Activated naive CD8-positive, alpha-beta T cell treated with anti-CD3 and anti-CD28 coated beads, Interleukin-2, amount 50 U/mL, for 24 hours (primary cell): ENCODE measurements around the gene CCNE1.
A peak's percentile ranks its signal among the peaks of the same experiment; 100 is the strongest.

Experiments used
- ATAC-seq: fragments of 150-1000 bp; cut with Tn5 transposase; one replicate; pipeline ENCODE4 v1.10.0; 2021
- DNase-seq: peaks from one replicate; pipeline ENCODE4 v3.0.0; 2021
- H3K27ac Mint-ChIP-seq: one replicate; pipeline ENCODE4 v1.8.0; 2021; ENCODE audit warnings: mild to moderate bottlenecking, mixed read lengths
- H3K27me3 Mint-ChIP-seq: one replicate; pipeline ENCODE4 v1.8.0; 2021; ENCODE audit warnings: mixed read lengths
- H3K36me3 Mint-ChIP-seq: one replicate; pipeline ENCODE4 v1.8.0; 2021; ENCODE audit warnings: low read depth, mixed read lengths
- H3K4me1 Mint-ChIP-seq: one replicate; pipeline ENCODE4 v1.8.0; 2021; ENCODE audit warnings: mixed read lengths
- H3K4me3 Mint-ChIP-seq: one replicate; pipeline ENCODE4 v1.8.0; 2021; ENCODE audit warnings: mild to moderate bottlenecking, moderate library complexity, mixed read lengths
- H3K9me3 Mint-ChIP-seq: one replicate; pipeline ENCODE4 v1.8.0; 2021; ENCODE audit warnings: mixed read lengths

The CCNE1 gene

DNA sequence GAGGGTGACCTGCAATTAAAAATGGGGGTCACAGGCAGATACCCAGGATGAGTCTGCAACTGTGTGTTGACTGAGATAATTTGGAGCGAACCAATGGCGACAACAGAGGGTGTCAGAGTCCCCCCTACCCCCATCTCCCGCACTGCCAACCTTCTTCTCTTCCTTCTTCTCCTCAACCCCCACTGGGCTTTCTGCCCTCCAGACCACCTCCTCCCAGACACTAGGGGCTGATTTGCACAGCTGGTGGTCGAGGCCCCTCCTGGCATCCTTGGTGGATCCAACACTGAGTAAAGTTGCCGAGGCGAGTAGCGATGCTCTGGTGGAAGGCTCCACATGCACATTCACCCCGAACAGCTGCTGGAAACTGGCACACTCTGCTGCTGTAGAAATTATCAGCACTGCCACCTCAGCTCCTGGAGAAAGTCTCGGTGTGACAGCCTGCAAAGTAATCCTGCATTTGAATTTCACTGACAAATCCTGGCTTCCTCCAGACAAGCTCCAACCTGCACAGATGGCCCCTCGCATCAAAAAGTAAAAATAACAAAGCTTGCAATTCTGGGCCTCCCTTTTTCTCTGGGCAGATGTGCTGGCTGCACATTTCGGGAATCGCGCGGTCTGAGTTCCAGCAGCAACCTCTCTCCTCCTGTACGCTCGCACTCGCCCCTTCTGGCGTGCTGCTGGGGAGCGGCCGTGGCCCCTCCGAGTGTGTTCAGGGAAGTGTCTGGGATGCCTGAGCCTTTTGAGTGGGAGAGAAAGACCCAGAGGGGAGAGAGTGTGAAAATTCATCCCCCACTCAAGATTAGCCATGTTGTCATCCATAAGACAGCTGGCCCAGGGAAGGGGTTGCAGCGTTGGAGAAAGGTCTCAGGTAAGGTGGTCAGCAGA, 28.5 kb downstream of the CCNE1 start:
- ATAC-seq = no peak
- Mint-ChIP-seq H3K36me3 (no peaks in the 10 kb centered on the region), H3K27me3 (no peaks in the 10 kb centered on the region), H3K4me3 (no peak overlapping the region), H3K9me3 (no peaks in the 10 kb centered on the region), H3K4me1 (peaks cover 35% of the 10 kb centered on the region), H3K27ac (no peak overlapping the region)
- no peak for DNase-seq

GRCh38 chr19:29841209-29841558, 29.4 kb downstream of the CCNE1 start:
- no peak for DNase-seq
- no peak overlapping the region for H3K27ac Mint-ChIP-seq
- H3K4me1 Mint-ChIP-seq = peaks cover 40% of the 10 kb centered on the region
- H3K36me3 Mint-ChIP-seq = no peaks in the 10 kb centered on the region
- no peak for ATAC-seq
- H3K27me3 Mint-ChIP-seq = no peaks in the 10 kb centered on the region
- H3K9me3 Mint-ChIP-seq = no peaks in the 10 kb centered on the region
- no peak overlapping the region for H3K4me3 Mint-ChIP-seq

- no peaks in the 10 kb centered on the region for H3K27me3 Mint-ChIP-seq
- H3K27ac Mint-ChIP-seq = no peak overlapping the region
- peaks cover 34% of the 10 kb centered on the region for H3K4me1 Mint-ChIP-seq
- H3K9me3 Mint-ChIP-seq = no peaks in the 10 kb centered on the region
- H3K36me3 Mint-ChIP-seq = no peaks in the 10 kb centered on the region
- ATAC-seq (no peak), DNase-seq (no peak)
- no peak overlapping the region for H3K4me3 Mint-ChIP-seq
These were observed 30.0 kb downstream of the CCNE1 start for GRCh38 chr19:29841559-29842367.

- H3K4me1 Mint-ChIP-seq = peaks cover 25% of the 10 kb centered on the region
- no peaks in the 10 kb centered on the region for H3K36me3 Mint-ChIP-seq
- no peak for ATAC-seq
- peaks cover 4% of the 10 kb centered on the region for H3K27me3 Mint-ChIP-seq
- no peaks in the 10 kb centered on the region for H3K9me3 Mint-ChIP-seq
- DNase-seq = no peak
- no peak overlapping the region for H3K27ac Mint-ChIP-seq
- H3K4me3 Mint-ChIP-seq = no peak overlapping the region
These were observed 30.8 kb downstream of the CCNE1 start for GRCh38 chr19:29842471-29843179.

DNA sequence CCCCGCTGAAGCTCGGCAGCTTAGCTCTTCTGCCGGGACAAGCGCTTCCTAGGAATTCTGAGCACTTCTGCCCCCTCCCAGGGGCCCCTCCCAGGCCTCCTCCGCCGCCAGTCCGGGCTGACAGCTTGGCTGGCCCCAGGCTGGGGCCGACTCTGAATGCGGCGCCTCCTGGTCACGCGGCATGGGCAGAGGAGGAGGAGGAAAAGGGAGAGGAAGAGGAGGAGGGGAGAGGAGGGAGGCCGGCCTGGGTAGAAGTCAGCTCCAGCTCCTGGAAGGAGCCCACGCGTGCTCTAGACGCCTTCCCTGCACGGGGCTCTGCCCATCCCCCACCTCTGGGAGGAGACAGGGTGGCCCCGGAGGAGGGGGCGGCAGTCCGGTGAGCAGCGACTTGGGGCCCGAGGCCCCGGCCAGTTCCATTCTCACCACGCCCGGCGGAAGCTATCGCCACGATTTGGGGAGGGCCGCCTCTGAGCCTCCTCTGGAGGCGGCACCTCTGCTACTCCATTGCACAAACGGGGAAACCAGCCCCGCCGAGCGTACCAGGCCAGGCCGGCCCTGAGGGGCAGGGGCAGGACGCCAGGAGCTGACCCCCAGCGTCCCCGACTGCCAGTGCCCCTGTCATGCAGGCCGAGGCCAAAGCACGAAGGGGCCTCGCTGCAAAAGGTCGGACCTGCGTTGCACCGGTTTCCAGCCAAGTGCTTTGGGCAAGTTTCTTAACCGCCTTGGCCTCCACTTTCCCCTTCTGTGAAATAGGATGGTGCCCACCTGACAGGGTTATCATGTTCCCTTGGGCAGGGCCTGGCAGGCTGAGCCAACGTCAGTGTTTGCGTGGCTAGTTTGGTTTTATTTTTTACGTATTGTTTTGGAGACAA, 31.6 kb downstream of the CCNE1 start:
- Mint-ChIP-seq H3K4me1 (peaks cover 19% of the 10 kb centered on the region), H3K27ac (no peak overlapping the region), H3K36me3 (no peaks in the 10 kb centered on the region), H3K27me3 (peaks cover 7% of the 10 kb centered on the region), H3K4me3 (peak overlapping the region; percentile 67), H3K9me3 (no peaks in the 10 kb centered on the region)
- DNase-seq (no peak), ATAC-seq (no peak)

DNA sequence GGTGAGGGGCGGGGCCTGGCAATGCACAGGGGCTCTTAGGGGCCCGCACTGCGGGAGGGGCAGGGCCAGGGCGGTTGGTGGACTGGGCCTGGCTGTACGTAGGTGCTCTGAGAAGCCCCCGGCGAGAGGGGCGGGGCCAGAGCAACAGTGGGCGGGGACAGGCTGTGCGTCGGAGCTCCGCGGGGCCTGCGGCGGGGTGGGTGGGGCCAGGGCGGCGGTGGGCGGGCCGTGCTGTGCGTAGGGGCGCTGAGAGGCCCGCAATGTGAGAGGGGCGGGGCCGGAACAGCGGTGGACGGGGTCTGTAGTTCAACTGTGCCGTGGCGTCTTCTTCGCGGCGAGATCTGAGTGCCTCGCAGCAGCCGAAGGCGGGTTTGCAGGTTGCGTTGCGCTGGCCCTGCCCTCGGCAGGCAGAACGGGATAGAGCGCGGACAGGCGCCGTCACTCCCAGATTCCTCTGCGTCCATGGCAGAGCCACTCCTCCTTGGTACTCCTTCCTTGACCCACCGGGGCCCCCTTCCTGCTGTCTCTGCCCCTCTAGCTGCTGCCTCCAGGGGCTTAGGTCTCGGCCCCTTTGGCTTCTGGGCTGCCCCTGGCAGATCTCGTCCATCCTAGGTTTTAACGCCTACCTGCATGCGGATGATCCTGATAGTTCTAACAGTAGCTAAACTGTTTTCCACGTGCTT, 33.2 kb downstream of the CCNE1 start:
- no peaks in the 10 kb centered on the region for H3K9me3 Mint-ChIP-seq

GRCh38 chr19:29845574-29846176, 33.9 kb downstream of the CCNE1 start:
- Mint-ChIP-seq H3K4me1 (peaks cover 14% of the 10 kb centered on the region), H3K27me3 (peaks cover 7% of the 10 kb centered on the region), H3K9me3 (no peaks in the 10 kb centered on the region), H3K36me3 (no peaks in the 10 kb centered on the region), H3K27ac (peak overlapping the region; percentile 90), H3K4me3 (peak overlapping the region; percentile 93)
- peak; percentile 50 for DNase-seq
- ATAC-seq = peak; percentile 25

More for the DNA sequence above, 33.2 kb downstream of the CCNE1 start:
- Mint-ChIP-seq H3K27me3 (peaks cover 7% of the 10 kb centered on the region), H3K4me3 (peak overlapping the region; percentile 93), H3K4me1 (peaks cover 14% of the 10 kb centered on the region), H3K36me3 (no peaks in the 10 kb centered on the region), H3K27ac (peak overlapping the region; percentile 90)
- DNase-seq = peak; percentile 97
- peak; percentile 78 for ATAC-seq

DNA sequence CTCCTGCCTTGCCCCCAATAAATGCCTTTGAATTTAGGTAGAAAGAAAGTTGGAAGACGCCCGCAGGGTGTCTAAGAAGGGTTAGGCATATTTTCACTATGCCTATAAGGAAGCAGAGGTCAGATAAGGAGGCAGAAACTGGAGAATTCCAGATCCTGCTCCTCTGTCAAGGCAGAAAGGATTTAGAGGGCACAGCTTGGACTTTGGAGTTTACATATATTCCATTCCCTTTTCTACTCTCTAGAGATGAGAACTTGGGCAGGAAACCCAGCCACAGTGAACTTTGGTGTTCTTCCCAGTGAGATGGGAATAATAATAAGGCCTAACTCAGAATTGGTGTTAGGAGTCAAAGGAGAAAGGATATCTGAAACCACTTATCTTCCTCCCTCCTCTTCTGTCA, 37.4 kb downstream of the CCNE1 start:
- no peak for ATAC-seq
- Mint-ChIP-seq H3K4me3 (no peak overlapping the region), H3K36me3 (no peaks in the 10 kb centered on the region), H3K27ac (no peak overlapping the region), H3K27me3 (peaks cover 11% of the 10 kb centered on the region), H3K4me1 (peaks cover 31% of the 10 kb centered on the region), H3K9me3 (no peaks in the 10 kb centered on the region)
- DNase-seq = no peak

DNA sequence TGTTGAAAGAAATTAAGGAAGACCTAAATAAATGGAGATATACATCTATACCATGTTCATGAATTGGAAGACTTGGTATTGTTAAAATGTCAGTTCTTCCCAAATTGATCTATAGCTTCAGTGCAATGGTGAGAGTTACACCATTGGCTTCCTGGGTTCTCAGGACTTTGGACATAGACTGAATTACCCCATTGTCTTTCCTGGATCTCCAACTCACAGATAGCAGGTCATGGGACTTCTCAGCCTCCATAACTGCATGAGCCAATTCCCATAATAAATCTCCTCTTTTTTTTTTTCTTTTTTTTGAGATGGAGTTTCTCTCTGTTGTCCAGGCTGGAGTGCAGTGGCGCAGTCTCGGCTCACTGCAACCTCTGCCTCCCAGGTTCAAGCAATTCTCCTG, 38.7 kb downstream of the CCNE1 start:
- ATAC-seq = no peak
- Mint-ChIP-seq H3K9me3 (no peaks in the 10 kb centered on the region), H3K4me3 (no peak overlapping the region), H3K36me3 (no peaks in the 10 kb centered on the region), H3K27ac (no peak overlapping the region), H3K27me3 (peaks cover 16% of the 10 kb centered on the region), H3K4me1 (peaks cover 28% of the 10 kb centered on the region)
- DNase-seq = no peak

GRCh38 chr19:29851769-29852521, 40.2 kb downstream of the CCNE1 start:
- peak; percentile 98 for ATAC-seq
- Mint-ChIP-seq H3K27me3 (peaks cover 16% of the 10 kb centered on the region), H3K36me3 (no peaks in the 10 kb centered on the region), H3K4me1 (peaks cover 21% of the 10 kb centered on the region), H3K4me3 (no peak overlapping the region), H3K27ac (peak overlapping the region; percentile 80), H3K9me3 (no peaks in the 10 kb centered on the region)
- DNase-seq = peak; percentile 42

GRCh38 chr19:29854033-29854432, 42.2 kb downstream of the CCNE1 start:
- DNase-seq = no peak
- Mint-ChIP-seq H3K27me3 (peaks cover 10% of the 10 kb centered on the region), H3K36me3 (no peaks in the 10 kb centered on the region), H3K4me1 (peaks cover 21% of the 10 kb centered on the region), H3K4me3 (no peak overlapping the region), H3K27ac (peak overlapping the region; percentile 20), H3K9me3 (no peaks in the 10 kb centered on the region)
- ATAC-seq = no peak

GRCh38 chr19:29855087-29855486, 43.3 kb downstream of the CCNE1 start:
- H3K27me3 Mint-ChIP-seq = peaks cover 10% of the 10 kb centered on the region
- H3K36me3 Mint-ChIP-seq = no peaks in the 10 kb centered on the region
- DNase-seq = no peak
- H3K27ac Mint-ChIP-seq = no peak overlapping the region
- no peak for ATAC-seq
- H3K4me3 Mint-ChIP-seq = no peak overlapping the region
- H3K4me1 Mint-ChIP-seq = peaks cover 21% of the 10 kb centered on the region
- H3K9me3 Mint-ChIP-seq = no peaks in the 10 kb centered on the region
